Activated gamma-delta T cell (primary cell): ENCODE results near the gene BUB1B.

Experiments used
- DNase-seq: peaks from one replicate; lab custom pipeline; 2025; lab: John Stamatoyannopoulos, UW

BUB1B gene

DNA sequence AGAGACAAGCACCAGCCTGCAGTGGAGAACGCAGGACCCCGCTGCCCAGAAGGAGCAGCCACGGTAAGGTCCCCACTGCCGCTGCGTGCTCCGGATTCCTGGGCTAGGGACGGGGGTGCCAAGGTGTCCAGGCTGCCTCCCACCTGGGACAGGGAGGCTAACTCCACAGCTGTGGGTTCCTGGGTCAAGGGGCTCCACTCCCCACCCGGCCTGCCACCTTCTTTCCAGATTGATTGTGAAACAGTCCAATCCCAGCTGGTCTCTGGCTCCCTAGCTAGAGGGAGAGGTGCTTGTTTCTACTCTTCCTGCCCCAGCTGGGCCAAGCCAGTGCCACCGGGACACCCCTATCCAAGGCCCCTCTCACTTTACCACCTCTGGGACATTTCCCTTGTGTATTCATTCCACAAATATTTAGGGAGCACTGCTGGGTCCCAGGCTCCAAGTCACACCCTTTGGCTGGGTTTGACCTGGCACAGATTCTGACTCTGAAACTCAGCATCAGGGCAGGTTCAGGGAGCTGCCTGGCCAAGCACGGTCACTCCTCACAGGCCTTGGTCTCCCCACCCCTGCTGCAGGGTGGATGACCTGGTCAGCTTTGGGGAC, 79.9 kb downstream of the BUB1B start:
- no peak for DNase-seq

DNA sequence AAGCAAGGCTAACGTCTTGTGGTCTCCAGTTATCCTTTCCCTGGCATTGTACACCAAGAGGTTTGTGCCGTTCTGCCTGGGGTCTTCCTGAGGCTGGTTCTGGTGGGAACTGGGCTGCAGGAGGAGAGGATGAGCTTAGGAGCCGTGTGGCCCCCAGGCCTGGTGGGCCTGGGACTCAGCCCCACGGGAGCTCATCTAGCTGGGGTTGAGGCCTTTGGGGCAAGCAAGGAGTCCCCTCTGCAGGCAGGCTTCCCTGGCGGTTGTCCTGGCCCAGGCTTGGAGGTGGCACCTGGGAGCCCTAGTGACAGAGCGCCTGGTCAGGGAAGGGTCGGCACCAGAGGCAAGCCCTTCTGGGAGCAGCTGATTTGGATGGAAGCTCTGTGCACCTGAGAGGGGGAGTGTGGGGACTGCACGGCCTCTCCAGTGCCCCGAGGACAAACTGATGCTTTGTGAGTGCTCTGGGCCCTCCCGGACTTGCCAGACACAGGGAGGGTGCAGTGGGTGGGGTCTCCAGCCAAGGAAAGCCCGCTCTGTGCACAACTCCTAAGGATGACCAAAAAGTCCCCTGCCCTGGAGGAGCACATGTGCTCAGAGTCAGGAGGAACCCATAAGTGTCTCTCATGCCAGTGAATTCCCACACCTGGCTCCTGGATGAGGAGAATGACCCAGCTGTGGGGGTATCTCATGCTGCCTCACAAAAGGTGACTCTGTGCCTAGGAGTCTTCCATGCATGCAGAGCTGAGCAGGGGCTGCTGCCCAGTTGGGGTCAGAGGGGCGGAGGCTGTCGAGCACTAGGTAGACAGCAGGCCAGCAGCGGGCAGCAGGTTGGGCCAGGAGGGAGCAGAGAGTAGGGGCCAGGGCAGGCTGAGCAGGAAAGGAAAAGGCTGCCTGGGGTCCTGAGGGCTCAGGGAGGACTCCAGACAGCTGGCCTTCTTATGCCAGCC, 80.7 kb downstream of the BUB1B start:
- no peak for DNase-seq

DNA sequence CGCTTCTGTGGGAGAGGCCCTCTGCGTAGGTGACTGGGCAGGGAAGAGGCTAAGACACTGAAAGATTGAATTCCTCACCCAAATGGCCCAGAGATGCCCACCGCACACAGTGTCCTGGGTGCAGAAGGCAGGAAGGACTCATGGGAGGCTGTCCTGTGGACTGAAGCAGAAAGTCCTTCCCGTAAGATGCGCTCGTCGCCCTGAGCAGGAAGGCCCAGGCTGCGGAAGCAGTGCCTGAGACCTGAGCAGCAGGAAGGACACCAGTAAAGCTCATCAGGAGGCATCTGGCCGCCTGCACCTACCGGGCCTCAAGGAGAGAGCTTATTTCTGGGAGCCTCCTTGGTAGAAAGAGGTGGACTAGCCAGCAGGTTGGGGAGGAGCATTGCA, 81.3 kb downstream of the BUB1B start:
- DNase-seq: no peak

DNA sequence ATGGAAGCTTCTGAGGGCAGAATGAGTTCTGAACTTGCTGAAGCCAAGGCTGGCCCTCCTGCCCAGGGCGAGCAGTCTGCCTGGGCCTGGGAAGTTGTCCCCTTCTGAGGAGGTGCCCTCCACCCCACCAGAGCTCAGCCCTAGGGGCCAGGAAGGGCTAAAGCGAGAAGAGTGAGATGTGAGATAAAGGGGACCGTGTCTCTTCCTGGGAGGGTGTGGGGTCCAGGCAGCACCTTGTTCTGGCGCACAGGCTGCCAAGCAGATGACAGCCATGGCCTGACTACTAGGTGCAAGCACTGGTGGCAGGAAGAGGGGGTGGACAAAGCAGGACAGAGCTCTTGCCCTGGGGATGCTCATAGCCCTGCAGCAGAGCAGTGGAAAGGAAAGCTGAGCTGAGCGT, 81.7 kb downstream of the BUB1B start:
- DNase-seq: no peak

DNA sequence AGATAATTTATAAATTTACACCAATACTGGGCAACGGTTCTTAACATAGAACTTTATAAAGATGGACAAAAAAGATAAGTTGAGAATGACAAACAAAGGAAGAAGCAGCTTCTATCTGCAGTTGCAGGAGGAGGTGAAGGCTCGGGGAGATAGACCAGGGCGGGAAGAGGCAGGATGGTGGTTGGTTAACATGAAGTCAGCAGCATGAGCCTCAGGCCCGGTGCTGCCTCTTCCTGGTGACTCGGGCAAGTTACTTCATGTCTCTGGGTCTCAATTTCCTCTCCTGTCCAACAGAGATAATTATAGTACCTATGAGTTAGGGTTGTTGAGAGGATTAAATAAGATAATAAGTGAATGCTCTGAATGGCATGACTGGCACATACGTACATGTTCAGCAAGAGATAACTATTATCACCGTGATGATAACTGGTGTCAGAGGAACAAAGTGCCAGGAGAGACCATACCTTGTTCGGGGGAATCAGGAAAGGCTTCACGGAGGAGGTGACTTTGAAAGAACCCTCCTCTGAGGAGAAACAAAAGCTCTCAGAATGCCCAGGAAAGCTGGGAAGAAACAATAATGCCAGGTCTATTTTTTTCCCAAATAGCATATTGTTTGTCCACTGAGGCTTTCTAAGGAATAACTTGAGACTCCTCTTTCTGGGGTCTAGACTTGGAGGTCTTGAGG, 82.4 kb downstream of the BUB1B start:
- no peak for DNase-seq

DNA sequence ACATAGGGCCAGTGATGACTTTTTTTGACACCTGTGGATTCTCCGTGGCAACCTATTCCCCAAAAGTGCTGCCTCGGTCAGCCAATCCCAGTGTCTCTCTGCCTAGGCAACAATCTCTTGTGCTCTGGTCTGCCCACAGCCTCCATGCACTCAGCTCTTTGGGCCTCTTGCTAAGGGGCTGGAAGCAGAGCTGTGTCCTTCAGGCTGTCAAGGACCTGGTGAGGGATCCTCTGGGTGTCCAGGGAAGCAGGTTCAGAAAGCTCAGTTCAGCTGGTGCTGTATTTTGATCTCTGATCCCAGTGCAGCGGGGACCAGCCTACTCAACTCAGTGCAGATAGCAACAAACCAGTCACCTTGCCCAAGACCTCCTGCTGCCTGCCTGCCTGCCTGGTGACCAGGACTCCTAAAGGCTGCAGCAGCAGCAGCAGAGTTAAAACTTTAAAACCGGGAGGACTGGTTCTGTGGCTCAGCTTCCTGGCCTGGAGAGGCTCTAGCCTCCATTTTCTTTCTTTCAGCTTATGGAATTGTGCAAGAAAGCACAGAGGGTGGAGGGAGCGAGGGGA, 84.2 kb downstream of the BUB1B start:
- no peak for DNase-seq

DNA sequence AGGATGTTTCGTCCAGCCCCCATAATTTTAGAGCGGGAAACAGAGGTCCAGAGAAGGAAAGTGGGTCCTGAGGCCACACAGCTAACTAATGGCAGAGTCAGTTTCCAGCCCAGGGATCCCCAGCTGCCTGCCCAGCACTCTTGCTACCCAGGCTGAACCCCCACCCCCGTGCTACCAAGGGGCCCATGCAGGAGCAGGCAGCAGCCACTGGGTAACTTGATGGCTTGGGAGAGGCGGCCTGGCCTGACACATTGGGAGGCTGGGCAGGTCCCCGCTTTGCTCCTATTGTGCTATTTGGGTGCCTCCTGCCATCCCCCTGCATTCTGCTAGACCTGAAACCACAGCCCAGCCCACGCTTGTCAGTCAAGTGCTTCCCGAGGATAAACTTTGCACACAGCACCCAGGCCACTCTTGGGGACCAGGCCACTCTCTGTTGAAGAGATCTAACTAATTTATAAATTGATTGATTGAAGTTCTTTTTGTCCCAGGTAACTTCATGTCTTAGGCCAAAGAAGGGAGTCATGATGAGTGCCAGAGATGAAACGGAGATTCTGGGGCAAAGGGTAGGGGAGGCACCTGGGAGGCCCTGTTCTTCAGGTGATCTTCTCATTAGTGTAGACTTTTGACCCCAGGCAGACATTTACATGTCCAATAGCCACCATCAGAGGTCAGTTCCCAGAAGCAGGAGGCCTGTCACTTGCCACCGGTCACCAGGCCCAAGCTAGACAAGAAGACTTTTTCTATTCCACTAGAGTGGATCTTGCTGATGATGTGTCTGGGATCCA, 85.0 kb downstream of the BUB1B start:
- DNase-seq: no peak

DNA sequence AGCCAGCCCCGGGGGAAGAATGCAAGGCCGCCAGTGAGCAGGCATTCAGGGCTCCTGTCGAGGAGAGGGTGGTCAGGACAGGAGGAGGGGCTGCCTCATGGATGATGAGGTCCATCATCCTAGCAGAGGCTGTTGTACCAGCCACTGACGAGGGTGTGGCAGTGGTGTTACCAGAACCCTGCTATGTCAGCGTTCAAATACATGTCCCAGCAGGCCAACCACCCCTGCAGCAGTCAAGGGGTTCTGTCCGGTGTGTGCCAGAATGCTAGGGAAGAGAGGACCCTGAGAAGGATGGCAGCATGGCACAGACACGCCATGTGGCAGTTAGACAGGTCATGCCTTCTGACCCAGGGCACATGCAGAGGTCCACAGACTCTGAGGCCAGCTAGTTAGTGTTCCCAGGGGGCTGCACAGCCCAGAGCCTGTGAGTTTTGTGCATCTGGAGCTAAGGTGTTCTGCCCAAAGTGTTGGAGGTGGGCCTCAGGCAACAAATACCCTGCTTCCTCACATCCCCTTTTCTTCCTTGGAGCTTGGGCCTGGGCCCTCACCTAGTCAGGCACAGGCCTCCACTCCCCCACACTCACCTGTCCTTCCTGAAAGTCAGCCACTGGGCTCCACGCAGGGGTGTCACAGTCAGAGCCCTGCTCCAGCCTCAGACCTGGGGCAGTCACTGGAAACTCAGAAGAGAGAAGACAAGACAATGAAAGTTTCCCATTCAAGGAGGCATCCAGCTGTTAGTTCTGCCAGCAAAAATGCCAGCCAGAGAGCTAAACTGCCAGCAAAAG, 85.8 kb downstream of the BUB1B start:
- no peak for DNase-seq

DNA sequence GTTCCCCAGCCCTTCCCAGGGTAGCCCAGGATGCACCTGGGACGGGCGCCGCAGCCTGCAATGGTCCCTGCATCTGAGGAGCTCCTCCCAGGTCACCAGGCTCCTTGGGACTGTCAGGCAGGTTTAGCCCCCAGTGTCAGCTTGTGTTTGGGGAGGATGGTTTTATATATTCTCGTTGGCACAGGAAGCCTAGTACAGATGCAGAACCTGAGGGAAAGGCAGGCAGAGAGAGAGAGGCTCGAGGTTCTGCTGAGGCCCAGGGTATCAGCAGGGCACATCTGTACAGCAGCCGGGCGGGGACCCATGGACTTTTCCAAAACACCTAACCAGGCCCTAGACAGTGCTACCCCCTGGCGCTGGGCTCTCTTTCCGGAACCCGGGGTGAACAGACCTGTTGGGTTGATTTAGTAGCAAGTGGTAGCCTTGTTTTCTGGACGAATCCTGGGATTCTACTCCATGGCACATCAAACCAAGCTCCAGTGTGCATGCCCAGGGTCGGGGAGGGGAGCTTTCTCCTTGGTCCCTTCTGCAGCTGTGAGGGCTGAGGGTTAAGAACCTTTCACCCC, 86.6 kb downstream of the BUB1B start:
- DNase-seq: no peak

DNA sequence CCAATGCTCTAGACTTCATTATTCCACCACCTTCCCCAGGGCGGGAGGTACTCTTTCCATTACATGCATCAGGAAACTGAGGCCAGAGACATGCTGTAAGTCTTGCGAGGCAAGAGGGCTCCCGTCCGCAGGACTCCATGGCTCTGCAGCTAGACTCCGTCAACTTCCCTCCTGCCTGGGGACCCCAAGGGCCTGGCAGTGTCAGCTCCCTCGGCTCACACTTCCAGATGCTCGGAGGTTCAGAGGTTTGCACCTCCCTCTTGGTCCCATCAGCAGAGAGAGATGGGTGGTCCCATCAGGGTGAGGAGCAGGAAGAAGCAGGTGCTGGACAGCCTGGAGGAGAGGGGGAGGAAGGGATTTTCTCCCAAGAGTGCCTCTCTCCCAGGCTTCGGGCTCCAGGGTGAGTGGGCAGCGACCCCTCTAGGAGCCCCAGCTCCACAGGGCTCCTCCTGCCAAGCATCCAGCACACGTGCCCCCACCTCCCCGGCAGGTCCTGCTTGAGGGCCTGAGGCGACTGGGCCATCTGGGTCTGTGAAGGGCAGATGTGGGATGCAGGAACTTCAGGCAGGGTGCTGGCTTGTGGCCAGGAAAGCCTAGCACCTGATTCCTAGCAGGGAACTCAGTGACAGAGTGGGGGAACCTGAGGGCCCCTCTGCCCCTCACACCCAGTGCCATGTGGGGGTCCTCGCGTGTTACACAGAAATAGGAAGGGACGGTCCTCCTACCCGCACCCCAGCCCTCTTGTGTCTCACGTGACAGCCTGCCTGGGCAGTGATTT, 87.3 kb downstream of the BUB1B start:
- no peak for DNase-seq

DNA sequence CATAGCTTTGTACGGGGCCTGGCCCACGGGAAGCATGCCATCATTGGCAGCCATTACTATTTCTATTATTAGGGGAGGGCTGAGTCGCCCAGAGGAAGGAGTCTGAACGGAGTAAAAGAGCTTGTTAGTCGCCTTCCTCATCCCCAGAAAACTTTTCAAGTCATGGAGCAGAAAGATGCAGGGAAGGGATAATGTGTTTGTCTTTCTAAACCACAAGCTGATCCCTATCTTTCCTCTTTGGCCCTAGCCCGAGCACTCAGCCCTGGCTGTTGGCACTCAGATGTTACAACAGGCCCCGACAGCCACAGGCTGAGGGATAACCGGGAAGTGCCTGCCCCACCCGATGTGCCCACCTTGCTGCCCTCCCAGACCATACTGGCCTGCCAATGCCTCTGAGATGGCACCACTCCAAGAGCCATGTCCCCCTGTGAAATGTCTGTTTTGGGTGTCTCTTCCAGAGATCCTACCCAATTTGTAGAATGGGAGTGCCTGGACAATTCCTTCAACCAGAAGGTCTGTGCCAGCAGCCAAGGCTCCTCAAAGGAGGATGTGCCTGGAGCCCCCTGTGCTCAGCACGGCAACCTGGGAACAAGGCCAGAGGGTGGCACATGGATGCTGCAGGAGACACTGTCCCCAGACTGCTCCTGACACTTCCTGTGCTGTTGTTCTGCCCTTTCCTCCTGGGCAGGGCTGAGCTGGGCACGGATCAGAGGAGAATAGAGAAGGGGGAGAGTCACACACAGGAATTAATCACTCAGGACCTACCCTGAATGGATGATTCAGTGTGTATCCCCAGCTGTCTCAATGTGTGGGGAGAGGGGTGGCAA, 88.8 kb downstream of the BUB1B start:
- DNase-seq: no peak

DNA sequence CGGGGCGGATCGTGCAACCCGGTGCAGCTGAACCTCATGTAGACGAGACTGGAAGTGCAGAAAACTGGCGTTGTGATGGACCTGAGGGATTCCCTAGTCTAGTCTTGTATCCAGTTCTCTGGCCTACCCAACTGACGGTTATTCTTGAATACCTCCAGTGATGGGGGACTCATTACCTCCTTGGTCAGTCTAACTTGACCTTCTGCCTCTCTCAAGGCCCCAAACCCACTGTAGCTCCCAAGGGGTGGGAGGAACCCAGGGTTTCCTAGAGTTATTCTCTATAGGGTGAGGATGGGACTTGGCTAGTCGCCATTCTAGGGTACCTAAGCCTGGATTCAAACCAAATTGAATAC, 89.4 kb downstream of the BUB1B start:
- DNase-seq: no peak

DNA sequence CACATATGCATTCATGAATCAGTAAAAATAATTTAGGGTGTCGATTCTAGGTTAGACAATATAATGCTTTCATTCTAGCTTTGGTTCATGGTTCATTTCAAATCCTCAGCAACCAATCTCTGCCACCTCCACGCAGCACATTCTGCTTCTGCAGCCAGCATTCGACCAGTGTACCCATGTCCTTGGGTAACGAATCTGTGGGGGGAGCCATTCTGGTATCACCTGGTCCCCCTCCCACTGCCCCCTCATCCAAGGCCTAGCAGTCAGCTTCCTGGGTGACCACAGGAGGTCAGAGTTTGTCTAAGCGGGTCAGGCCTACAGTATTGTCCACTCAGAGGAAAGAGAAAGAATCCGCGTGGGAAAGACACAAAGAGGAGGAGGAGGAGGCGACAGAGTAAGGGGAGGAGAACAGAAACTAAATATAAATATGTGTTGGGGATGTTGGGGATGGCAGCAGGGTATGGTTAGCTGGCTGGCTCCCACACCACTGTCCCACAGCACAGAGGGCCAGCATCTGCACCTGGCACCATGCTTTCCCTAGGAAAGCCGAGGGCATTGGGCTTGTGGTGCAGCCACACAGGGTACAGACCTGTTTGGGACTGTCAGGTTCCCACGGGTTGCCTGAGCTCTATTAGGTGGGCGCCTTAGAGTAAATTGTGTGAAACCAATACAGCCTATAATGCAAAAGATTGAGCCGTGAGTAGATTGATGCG, 90.1 kb downstream of the BUB1B start:
- no peak for DNase-seq

DNA sequence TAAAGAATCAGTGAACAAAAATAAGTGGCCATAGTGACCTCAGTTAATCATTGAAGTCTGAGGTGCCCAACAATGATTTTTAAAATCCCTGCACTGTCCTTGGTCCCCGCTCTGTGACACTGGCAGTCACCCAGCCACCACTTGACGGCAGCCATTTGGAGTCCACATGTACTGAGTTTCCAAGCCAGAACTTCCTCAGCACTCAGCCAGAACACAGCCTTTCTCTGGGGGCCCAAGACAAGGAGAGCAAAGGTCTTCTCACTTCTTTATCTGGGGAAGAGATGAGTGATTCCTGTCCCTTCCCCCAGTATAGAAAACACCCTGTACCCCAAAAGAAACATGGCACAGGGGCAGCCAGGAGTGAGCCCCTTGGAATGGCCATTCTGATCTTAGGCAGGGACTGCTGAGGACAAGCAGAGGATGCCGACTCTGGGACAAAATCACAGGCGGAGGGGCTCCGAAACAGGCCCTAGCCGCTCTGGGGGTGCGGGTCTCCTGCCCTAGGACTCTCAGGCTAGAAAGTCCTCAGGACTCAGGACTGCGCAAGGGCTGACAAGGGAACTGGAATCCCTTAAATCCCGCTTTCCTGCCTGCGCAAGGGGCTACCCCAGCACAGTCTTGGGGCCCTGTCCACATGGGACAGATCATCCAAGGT, 90.7 kb downstream of the BUB1B start:
- DNase-seq: no peak

DNA sequence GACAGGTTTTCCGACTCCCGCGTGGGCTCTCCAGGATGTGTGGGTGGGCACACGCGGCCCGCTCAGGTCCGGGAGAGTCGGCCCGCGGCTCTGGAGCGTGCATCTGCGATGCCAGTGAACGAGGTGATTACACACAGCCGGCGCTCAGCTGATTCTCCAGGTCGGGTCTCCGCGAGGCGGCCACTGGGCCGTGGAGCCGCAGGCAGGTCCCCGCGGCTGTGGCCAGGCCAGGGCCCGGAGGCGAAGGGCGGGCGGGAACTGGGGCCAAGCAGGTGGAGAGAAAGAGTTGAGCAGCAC, 91.2 kb downstream of the BUB1B start:
- DNase-seq: no peak

DNA sequence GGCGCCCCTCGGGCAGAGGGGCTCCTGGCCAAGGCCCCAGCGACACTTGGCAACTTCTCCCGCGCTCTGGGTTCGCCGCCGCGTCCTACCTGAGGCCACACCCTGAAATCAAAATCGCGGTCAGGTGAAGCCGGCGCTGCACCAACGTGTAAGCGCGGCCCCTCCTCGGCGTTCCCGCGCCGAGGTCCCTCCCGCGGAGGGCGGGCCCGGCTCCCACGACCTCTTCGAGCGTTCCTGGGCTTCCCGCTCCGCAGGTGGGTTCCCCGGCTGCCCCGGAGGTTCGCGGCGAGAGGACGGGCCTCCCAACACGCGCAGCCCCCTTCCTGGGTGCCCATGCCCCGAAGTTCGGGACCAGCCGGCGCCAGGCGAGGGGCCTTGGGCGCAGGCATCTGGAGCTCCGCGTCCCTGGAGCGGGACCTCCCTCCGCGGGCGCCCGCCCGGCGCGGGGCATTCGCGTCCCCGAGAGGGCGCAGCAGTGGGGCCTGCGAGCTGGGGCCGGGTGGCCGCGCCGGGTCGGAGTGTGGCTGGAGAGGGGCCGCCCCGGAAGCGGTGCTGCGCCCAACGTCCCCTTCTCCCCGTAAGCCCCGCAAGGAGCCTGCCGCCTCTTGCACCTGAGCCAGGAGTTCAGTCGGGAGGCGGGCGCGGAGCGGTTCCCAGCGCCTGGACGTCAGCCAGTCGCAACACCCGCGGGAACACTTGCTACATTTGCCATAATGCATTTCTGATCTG, 91.7 kb downstream of the BUB1B start:
- no peak for DNase-seq

DNA sequence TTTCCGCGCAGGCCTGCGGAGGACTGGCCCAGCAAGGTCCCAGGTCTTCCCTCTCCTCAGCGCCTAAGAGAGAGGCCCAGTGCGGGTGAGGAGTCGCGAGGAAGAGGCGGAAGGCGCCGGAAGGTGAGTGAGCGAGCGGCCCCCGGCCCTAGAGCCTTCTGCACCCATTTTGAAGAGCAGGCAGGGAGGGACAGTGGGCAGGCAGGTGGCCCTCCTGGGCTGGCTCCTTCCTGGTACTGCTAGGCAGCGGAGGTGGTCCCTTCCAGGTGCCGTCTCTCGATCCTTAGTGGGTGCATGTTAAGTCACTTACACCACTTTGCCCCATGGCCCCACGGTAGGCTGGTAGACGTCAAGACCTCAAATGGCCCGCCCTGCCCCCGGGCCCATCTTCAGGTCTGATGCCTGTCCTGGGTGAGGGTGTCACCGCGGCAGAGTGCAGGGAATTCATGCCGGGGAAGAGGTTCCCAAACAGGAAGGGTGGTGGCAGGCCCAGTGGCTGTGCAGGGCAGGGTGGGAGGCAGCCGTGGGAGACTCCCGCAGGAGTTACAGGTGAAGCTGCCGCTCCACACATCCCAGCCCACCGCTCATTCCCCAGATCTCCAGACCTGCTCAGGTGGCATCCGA, 92.4 kb downstream of the BUB1B start:
- DNase-seq: no peak
